Liver (tissue), 3 donors: Measurements from ENCODE around the gene PTPRC.

Experiments
- CTCF ChIP-seq: fragments of 150-350 bp; IDR thresholded peaks from 2 replicates; pipeline ENCODE4 v1.5.1; 2017; ENCODE audit warnings: improper control_type of control experiment, low read depth, low read length; ENCODE audit not compliant: missing input control
- GABPA ChIP-seq, 2 donors: IDR thresholded peaks in 1 of 2; conservative IDR thresholded peaks in 1 of 2; 2 replicates each; pipeline ENCODE4 v1.6.1; 2016; ENCODE audit warnings: antibody characterized with exemption in 2 of 2, mild to moderate bottlenecking in 1 of 2, moderate library complexity in 1 of 2
- HNF4G ChIP-seq: IDR thresholded peaks from 2 replicates; pipeline ENCODE4 v1.6.1; 2016; ENCODE audit warnings: antibody characterized with exemption
- NR2F2 ChIP-seq: IDR thresholded peaks from 2 replicates; pipeline ENCODE4 v1.6.1; 2016; ENCODE audit warnings: antibody characterized with exemption
- TAF1 ChIP-seq: conservative IDR thresholded peaks from 2 replicates; pipeline ENCODE4 v1.6.1; 2016; ENCODE audit warnings: antibody characterized with exemption, mild to moderate bottlenecking
- donor health status: healthy.
- donor health status: healthy.

- TF ChIP-seq CTCF (no peak), NR2F2 (no peak), TAF1 (no peak), HNF4G (no peak), GABPA (IDR thresholded peaks at IDR 0.05 in 1 of 2, conservative IDR thresholded peaks at IDR 0.05 in 1 of 2) (no peak)
These were observed 168.0 kb downstream of the PTPRC start for GRCh38 chr1:198806861-198807260.
